GM12865 (cell line): ENCODE measurements around the gene SQOR.
A peak's percentile ranks its signal among the peaks of the same experiment; 100 is the strongest.

Experiments
- DNase-seq: peaks from one replicate; pipeline ENCODE4 v3.0.0; 2010; ENCODE audit warnings: low read depth
- H3K4me3 ChIP-seq: 2 replicates; pipeline ENCODE4 v1.5.1; 2011; ENCODE audit warnings: mild to moderate bottlenecking, low read depth, low read length, control low read depth
- TF ChIP-seq, protein P1 (sequence below): IDR thresholded peaks from 2 replicates; pipeline ENCODE4 v1.5.1; 2011; ENCODE audit warnings: low read length, control low read depth, low read depth, inconsistent platforms; ENCODE audit not compliant: insufficient read depth; ENCODE audit errors: missing control alignments

SQOR gene

DNA sequence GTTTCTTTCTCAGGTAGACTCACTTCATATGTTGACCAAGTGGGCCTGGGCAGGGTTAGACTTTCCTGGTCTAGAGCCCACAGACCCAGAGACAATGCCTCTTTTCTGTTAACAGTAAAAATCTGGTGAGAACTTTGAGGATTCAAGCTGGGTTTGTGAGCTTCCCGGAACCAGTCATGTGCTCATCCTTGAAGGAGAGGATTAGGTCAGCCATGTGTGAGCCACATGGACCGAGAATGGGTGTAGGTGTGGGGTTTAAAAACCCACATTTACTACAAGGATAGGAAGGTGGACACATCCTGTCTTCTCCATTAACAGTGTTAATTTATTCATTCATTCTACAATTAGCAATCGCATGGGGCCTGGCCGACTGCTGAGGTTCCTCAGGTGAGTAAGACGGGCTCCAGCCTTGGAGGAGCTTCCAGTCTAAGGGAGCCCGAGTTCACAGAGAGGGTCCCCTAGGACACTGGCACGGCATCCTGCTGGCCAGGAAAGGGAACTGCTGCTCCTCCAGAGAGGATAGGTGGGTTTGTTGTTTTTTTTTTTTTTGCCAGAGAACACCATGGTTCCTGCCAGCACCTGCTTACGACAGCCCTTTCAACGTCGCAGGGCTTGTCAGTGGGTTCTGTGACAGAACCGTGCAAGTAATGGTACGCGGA lies 69.0 kb downstream of the SQOR start:
- no peak for DNase-seq
- no peak overlapping the region for H3K4me3 ChIP-seq
- TF ChIP-seq, protein P1, sequence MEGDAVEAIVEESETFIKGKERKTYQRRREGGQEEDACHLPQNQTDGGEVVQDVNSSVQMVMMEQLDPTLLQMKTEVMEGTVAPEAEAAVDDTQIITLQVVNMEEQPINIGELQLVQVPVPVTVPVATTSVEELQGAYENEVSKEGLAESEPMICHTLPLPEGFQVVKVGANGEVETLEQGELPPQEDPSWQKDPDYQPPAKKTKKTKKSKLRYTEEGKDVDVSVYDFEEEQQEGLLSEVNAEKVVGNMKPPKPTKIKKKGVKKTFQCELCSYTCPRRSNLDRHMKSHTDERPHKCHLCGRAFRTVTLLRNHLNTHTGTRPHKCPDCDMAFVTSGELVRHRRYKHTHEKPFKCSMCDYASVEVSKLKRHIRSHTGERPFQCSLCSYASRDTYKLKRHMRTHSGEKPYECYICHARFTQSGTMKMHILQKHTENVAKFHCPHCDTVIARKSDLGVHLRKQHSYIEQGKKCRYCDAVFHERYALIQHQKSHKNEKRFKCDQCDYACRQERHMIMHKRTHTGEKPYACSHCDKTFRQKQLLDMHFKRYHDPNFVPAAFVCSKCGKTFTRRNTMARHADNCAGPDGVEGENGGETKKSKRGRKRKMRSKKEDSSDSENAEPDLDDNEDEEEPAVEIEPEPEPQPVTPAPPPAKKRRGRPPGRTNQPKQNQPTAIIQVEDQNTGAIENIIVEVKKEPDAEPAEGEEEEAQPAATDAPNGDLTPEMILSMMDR = peak; percentile 18

DNA sequence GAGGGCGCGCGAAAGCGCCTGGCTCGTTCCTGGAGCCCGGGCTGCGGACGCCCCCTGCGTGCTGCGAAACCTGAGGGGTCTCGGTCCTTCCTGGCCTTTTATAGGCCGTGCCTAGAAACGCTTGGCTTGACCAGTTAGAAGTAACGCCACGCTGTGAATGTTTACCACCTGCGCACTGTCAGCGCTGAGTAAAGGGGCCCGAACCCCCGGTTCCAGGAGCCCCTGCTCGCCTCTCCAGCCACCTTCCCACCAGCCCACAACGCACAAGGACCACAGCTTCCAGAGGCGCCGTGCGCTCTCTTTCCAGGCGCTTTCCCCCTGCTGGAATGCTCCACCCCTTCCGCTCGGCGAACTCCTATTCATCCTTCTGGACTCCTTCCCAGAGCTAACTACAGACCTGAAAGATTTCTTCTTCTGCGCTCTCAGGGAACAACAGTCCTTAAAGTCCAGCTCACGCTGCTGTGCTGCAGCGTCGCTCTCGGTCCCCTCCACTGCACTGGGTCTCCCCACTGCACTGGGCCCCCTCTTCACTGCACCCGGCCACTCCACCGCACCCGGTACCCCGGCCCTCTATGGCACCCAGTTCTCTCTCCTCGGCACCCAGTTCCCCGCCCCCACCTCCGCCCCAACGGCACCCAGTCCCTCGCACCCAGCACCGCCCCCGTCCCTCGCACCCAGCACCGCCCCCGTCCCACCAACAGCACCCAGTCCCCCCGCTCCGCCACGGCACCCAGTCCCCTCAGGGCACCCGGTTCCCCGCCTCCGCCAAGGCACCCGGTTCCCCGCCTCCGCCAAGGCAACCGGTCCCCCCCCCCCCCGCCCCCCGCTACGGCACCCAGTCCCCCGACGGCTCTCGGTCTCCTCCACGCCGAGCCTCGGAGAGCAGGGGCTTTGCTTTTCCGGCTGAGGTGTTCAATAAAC lies 69.8 kb downstream of the SQOR start:
- DNase-seq = no peak

DNA sequence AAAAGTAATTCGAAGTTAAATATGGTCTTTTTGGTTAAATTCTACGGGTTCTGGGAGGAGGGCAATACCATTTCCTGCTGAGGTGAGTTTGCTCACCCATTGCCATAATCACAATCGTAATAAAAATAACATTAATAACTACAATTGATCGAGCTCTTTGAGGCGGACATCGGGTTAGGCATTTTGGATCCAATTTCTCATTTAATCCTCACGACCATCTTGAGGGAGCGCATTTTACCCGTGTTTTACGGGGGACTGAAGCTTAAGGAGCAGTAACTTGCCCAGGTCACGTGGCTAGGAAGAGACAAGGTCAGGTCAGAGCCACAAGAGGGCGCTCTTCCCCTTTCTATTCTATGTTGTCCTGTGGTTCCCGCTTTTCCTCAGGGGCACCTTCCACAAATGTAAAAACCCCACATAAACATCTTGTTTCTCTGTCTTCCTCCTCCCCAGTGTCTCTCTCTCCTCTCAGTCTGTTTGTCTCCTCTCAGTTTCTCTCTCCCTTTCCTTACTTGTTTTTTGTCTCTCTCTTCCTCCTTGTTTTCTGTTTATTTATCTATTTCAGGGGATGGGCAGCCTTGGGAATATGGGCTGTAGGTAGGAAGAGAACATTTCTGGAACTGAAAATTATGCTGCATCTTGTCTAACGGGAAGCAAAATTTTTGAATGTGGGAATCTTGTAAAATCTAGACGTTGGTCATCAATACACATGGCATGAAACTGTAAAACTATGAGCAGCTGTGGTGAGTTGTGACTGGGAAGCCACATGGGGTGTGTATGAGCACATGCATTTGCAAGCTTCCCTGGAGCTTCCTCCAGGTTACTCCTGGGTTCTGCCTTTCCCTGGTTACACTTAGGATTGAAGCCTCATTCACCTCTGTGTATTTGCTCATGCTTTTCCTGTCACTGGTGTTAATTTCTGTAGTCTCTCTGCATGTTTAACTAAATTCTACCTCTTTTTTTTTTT lies 71.0 kb downstream of the SQOR start:
- TF ChIP-seq, protein P1 = peak; percentile 82
- DNase-seq = peak; percentile 84
- peak overlapping the region; percentile 63 for H3K4me3 ChIP-seq

More for the DNA sequence above, 69.8 kb downstream of the SQOR start:
- TF ChIP-seq, protein P1 = no peak
- H3K4me3 ChIP-seq = peak overlapping the region; percentile 63

DNA sequence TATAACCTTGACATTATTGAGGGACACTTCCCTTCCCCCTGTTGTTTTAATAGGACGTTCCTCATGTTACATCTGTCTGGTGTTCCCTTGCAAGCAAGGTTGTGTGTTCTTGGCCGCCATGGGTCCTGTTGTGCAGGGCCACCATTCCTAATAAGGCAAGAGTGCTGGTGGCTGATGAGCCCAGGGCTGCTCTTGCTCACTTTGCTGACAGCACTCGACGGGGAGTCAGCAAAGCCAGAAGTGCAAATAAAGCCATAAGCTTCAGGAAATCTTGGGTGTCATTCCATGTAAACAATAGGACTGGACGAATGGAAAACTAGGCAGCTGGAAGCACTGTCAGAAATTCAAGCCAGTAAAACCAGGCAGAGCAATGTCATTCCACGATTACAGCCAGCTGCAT lies 75.8 kb downstream of the SQOR start:
- TF ChIP-seq, protein P1 = no peak
- no peak overlapping the region for H3K4me3 ChIP-seq
- DNase-seq = no peak

DNA sequence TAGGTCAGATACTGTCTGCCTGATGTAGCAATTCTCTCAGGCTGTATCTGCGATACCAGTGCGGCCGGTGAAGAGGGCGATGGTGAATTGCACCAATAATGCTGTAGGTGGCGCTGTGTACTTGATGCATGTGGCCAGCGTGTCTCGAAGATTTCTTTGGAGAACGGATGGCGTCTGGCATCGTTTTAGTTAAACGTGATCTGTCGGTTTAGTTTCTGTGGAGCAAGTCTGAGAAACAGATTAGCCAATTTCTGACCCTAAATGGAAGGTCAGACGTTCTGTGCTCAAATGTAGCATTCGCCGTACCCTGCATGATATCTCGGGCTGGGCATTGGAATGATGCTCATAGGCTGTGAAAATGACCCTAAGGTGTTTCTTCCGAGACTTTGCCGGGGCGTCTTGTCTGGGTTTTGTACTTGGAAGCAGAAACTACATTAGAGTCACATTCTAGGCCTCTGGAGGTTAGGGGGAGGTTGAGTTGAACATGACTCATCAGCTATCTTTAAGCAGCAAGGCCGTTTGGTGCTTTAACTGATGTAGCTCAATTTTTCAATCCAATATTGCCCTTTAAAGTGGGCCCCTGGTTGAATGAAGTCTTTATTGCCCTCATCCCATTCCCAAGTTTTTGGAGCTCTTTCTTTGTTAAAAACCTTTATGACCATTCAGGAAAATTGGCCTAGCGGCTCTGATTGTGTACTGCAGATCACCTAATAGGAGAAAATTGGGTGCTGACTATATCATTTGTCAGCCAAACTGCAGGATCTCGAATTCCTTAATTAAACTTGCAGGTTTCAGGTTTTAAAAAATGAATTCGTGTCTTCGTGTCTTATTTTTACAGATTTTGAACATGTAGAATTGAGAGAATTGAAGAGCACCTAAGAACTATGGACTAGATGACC lies 80.0 kb downstream of the SQOR start:
- TF ChIP-seq, protein P1 = peak; percentile 76
- DNase-seq = peak; percentile 69
- H3K4me3 ChIP-seq = no peak overlapping the region
